IMR-90 (cell line): ENCODE measurements around the gene PTCH1. TPM values are rescaled to one million over a fixed set of nuclear protein-coding genes. Genes with fewer than 3 reads are reported as not detected.

ENCODE experiments used
- ATAC-seq: fragments of 200-7000 bp; cut with Tn5 transposase; 2 replicates; pipeline ENCODE4 v1.9.1; 2020; ENCODE audit warnings: low read depth, mild to moderate bottlenecking, moderate library complexity
- BruUV-seq: library from RNA; stranded (reverse); fragments of 400-500 nt; replicated peaks from 2 replicates; lab custom pipeline; 2021; lab: Mats Ljungman, UMichigan
- CTCF ChIA-PET: fragments of 300-600 bp; formaldehyde crosslinking; extraction: SDS; loops from one replicate; lab custom pipeline; 2021; ENCODE audit warnings: antibody characterized with exemption; lab: Yijun Ruan, JAX
- POLR2A ChIA-PET: fragments of 300-600 bp; sonication (Branson Sonifier 250); formaldehyde crosslinking; loops from one replicate; lab custom pipeline; 2022; ENCODE audit warnings: antibody characterized with exemption; ENCODE audit not compliant: unreplicated experiment; lab: Charles Lee
- DNase-seq: peaks from one replicate; pipeline ENCODE4 v3.0.0; 2013
- H2AFZ ChIP-seq: replicated peaks from 2 replicates; pipeline ENCODE3; 2013; ENCODE audit warnings: low read length, mild to moderate bottlenecking; ENCODE audit not compliant: poor library complexity
- H2AK5ac ChIP-seq: 2 replicates; pipeline ENCODE4 v1.6.1; 2013; ENCODE audit warnings: low read depth, low read length, inconsistent platforms
- H2AK9ac ChIP-seq: replicated peaks from 2 replicates; pipeline ENCODE3; 2013; ENCODE audit warnings: mild to moderate bottlenecking, low read depth, low read length, moderate library complexity; ENCODE audit not compliant: poor library complexity
- H2BK120ac ChIP-seq: 2 replicates; pipeline ENCODE4 v1.6.1; 2013; ENCODE audit warnings: low read depth, low read length, inconsistent platforms
- H2BK15ac ChIP-seq: 3 replicates; pipeline ENCODE4 v1.6.1; 2013; ENCODE audit warnings: low read depth, low read length, inconsistent platforms
- H2BK20ac ChIP-seq: 2 replicates; pipeline ENCODE4 v1.6.1; 2013; ENCODE audit warnings: low read depth, mild to moderate bottlenecking, inconsistent platforms, low read length, moderate library complexity
- H2BK5ac ChIP-seq: 2 replicates; pipeline ENCODE4 v1.6.1; 2013; ENCODE audit warnings: mild to moderate bottlenecking, low read depth, low read length, inconsistent platforms; ENCODE audit not compliant: poor library complexity, severe bottlenecking
- H3K14ac ChIP-seq: replicated peaks from 2 replicates; pipeline ENCODE4 v1.6.1; 2013; ENCODE audit warnings: low read depth, low read length, inconsistent platforms
- H3K18ac ChIP-seq: 2 replicates; pipeline ENCODE4 v1.6.1; 2013; ENCODE audit warnings: low read depth, low read length, control low read depth
- H3K23ac ChIP-seq: 2 replicates; pipeline ENCODE4 v1.6.1; 2013; ENCODE audit warnings: low read depth, low read length, inconsistent platforms
- H3K27ac ChIP-seq: 2 replicates; pipeline ENCODE4 v1.5.1; 2013; ENCODE audit warnings: mild to moderate bottlenecking, control low read depth, low read length; ENCODE audit not compliant: insufficient read depth
- H3K27me3 ChIP-seq: 2 replicates; pipeline ENCODE4 v1.6.1; 2013; ENCODE audit warnings: low read length; ENCODE audit not compliant: control insufficient read depth, insufficient read depth
- H3K36me3 ChIP-seq: 2 replicates; pipeline ENCODE4 v1.6.1; 2013; ENCODE audit warnings: low read length, mixed read lengths; ENCODE audit not compliant: control insufficient read depth, insufficient read depth
- H3K4ac ChIP-seq: 2 replicates; pipeline ENCODE4 v1.6.1; 2013; ENCODE audit warnings: low read depth, low read length, inconsistent platforms
- H3K4me1 ChIP-seq: 2 replicates; pipeline ENCODE4 v1.6.1; 2013; ENCODE audit warnings: low read length, mixed read lengths; ENCODE audit not compliant: control insufficient read depth, insufficient read depth
- H3K4me2 ChIP-seq: 2 replicates; pipeline ENCODE4 v1.6.1; 2013; ENCODE audit warnings: low read depth, mild to moderate bottlenecking, control low read depth, low read length, moderate library complexity
- H3K4me3 ChIP-seq: 2 replicates; pipeline ENCODE4 v1.5.1; 2013; ENCODE audit warnings: low read depth, mild to moderate bottlenecking, control low read depth, low read length, moderate library complexity; ENCODE audit not compliant: insufficient read depth
- H3K56ac ChIP-seq: 2 replicates; pipeline ENCODE4 v1.6.1; 2013; ENCODE audit warnings: low read length, inconsistent platforms; ENCODE audit not compliant: insufficient read depth; ENCODE audit errors: extremely low read depth
- H3K79me1 ChIP-seq, 2 experiments: 2 replicates each; pipeline ENCODE4 v1.6.1; 2013; ENCODE audit warnings: low read length in 2 of 2, inconsistent platforms in 1 of 2, low read depth in 1 of 2
- H3K9ac ChIP-seq: 2 replicates; pipeline ENCODE4 v1.6.1; 2013; ENCODE audit warnings: low read depth, low read length, control low read depth
- H3K9me1 ChIP-seq: 2 replicates; pipeline ENCODE4 v1.6.1; 2013; ENCODE audit warnings: low read length, inconsistent platforms; ENCODE audit not compliant: insufficient read depth
- H3K9me3 ChIP-seq: 2 replicates; pipeline ENCODE4 v1.6.1; 2013; ENCODE audit warnings: low read length; ENCODE audit not compliant: control insufficient read depth, insufficient read depth
- H4K20me1 ChIP-seq: 2 replicates; pipeline ENCODE4 v1.6.1; 2013; ENCODE audit warnings: low read length, inconsistent platforms; ENCODE audit not compliant: insufficient read depth
- H4K5ac ChIP-seq: 2 replicates; pipeline ENCODE4 v1.6.1; 2013; ENCODE audit warnings: mild to moderate bottlenecking, low read depth, low read length, control low read depth
- H4K8ac ChIP-seq, 2 experiments: 2 replicates each; pipeline ENCODE4 v1.6.1; 2013; ENCODE audit warnings: low read depth in 2 of 2, low read length in 2 of 2, control low read depth in 1 of 2, inconsistent platforms in 1 of 2
- H4K91ac ChIP-seq: 2 replicates; pipeline ENCODE4 v1.6.1; 2013; ENCODE audit warnings: low read depth, low read length, inconsistent platforms; ENCODE audit not compliant: insufficient read depth
- BHLHE40 ChIP-seq: fragments of 150-350 bp; IDR thresholded peaks from 2 replicates; pipeline ENCODE4 v1.6.1; 2016; ENCODE audit warnings: mild to moderate bottlenecking, low read depth, low read length
- CEBPB ChIP-seq: IDR thresholded peaks from 2 replicates; pipeline ENCODE4 v1.6.1; 2012; ENCODE audit warnings: low read depth, low read length, improper control_type of control experiment
- CHD1 ChIP-seq: IDR thresholded peaks from 2 replicates; pipeline ENCODE4 v1.6.1; 2012; ENCODE audit warnings: low read depth, low read length, improper control_type of control experiment
- FOS ChIP-seq: fragments of 150-350 bp; IDR thresholded peaks from 2 replicates; pipeline ENCODE4 v1.6.1; 2016; ENCODE audit warnings: low read depth, low read length
- MAZ ChIP-seq: IDR thresholded peaks from 2 replicates; pipeline ENCODE4 v1.6.1; 2012; ENCODE audit warnings: low read depth, mild to moderate bottlenecking, low read length, improper control_type of control experiment, moderate library complexity, borderline replicate concordance
- MXI1 ChIP-seq: IDR thresholded peaks from 2 replicates; pipeline ENCODE4 v1.6.1; 2012; ENCODE audit warnings: low read depth, mild to moderate bottlenecking, low read length, moderate library complexity, borderline replicate concordance
- NFE2L2 ChIP-seq: fragments of 150-350 bp; IDR thresholded peaks from 2 replicates; pipeline ENCODE4 v1.6.1; 2016; ENCODE audit warnings: low read depth, mild to moderate bottlenecking, low read length
- POLR2A ChIP-seq: IDR thresholded peaks from 2 replicates; pipeline ENCODE4 v1.6.1; 2012; ENCODE audit warnings: mild to moderate bottlenecking, low read depth, low read length
- RAD21 ChIP-seq: IDR thresholded peaks from 2 replicates; pipeline ENCODE4 v1.6.1; 2012; ENCODE audit warnings: low read length, improper control_type of control experiment
- RCOR1 ChIP-seq: IDR thresholded peaks from 2 replicates; pipeline ENCODE4 v1.6.1; 2012; ENCODE audit warnings: mild to moderate bottlenecking, low read length, improper control_type of control experiment; ENCODE audit not compliant: insufficient replicate concordance
- RFX5 ChIP-seq: IDR thresholded peaks from 2 replicates; pipeline ENCODE4 v1.8.0; 2012; ENCODE audit warnings: low read depth, mild to moderate bottlenecking, low read length, moderate library complexity
- WGBS, 2 experiments: methylation state at CpG; one replicate each; pipeline versions ENCODE4 v1.1.5 to v1.1.7; 2013; ENCODE audit warnings: missing lambda C conversion rate in 2 of 2; ENCODE audit not compliant: insufficient read length in 1 of 2; ENCODE audit errors: extremely low coverage in 2 of 2; 5-methylcytosine and 5-hydroxymethylcytosine counted together
- dilution Hi-C: fragments of 300-500 bp; cut with HindIII; formaldehyde crosslinking; loops from one replicate; pipeline ENCODE4 v1.14.3; 2018; ENCODE audit warnings: low sequenced_read_pairs; ENCODE audit not compliant: unreplicated experiment
- in situ Hi-C: fragments of 300-500 bp; cut with MboI; formaldehyde crosslinking; loops from 3 replicates; pipeline ENCODE4 v1.14.3; 2019; ENCODE audit warnings: low sequenced_read_pairs, inconsistent platforms, mixed read lengths
- intact Hi-C: fragments of 100-400 bp; cut with micrococcal nuclease; formaldehyde crosslinking; loops from 2 replicates; pipeline ENCODE4 v1.10.0; 2022
- polyA plus RNA-seq, 3 experiments: library from polyadenylated mRNA; depleted of rRNA; stranded (reverse); fragments of >200 nt; gene quantifications; 2 replicates each; pipeline ENCODE4 v1.2.3, GENCODE V29; 2012; ENCODE audit warnings: low replicate concordance in 1 of 3
- total RNA-seq: library from RNA; depleted of rRNA; stranded (reverse); fragments of >200 nt; gene quantifications from 2 replicates; pipeline ENCODE4 v1.2.3, GENCODE V29; 2012
- TF ChIP-seq, protein P1 (sequence below): conservative IDR thresholded peaks from 2 replicates; pipeline ENCODE4 v1.5.1; 2012; ENCODE audit warnings: mild to moderate bottlenecking, low read depth, low read length, improper control_type of control experiment

PTCH1 gene
- total and polyA plus RNA-seq, 2 of the 4 experiments (the other 2 are of a cell fraction) = 4.1 to 5.0 TPM

DNA sequence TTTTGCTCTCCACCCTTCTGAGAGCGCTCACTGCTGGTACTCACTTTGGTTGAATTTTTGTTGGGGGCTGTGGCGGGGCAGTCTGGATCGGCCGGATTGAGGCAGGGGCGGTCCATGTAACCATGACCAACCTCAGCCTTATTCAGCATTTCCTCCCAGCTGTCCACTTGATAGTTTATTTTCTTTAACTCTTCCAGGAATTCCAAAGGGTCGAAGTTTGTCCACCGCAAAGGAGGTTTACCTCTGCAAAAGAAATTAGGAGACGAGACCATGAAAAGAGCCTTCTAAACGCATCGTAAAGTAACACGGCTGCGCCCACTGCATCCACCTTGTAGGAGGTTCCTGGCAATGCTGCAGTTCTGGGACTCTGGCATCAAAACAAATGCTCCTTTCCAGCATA lies 36.4 kb downstream of the PTCH1 start:
- no peaks in the 10 kb centered on the region for H3K27me3 ChIP-seq
- peaks cover 46% of the 10 kb centered on the region for H3K36me3 ChIP-seq
- H3K79me1 ChIP-seq = peaks cover 4 to 12% of the 10 kb centered on the region in 2 experiments; a peak in 2 of 4 replicates
- no peak overlapping the region for H3K4me2 ChIP-seq
- intact Hi-C loops (no loop called here), dilution Hi-C loops (no loop called here), in situ Hi-C loops (no loop called here)
- no peak overlapping the region for H3K14ac ChIP-seq
- DNase-seq (no peak), ATAC-seq (no peak)
- H3K56ac ChIP-seq = no peak overlapping the region
- no peak overlapping the region for H2BK120ac ChIP-seq
- no peak overlapping the region for H2AFZ ChIP-seq
- H2AK9ac ChIP-seq = no peak overlapping the region
- H4K91ac ChIP-seq = no peak overlapping the region
- no peaks in the 10 kb centered on the region for H3K4me1 ChIP-seq
- H3K9me1 ChIP-seq = peaks cover 11% of the 10 kb centered on the region; the same call in 1 of the 2 replicates
- H3K27ac ChIP-seq = no peak overlapping the region
- no peak overlapping the region for H2BK20ac ChIP-seq
- BruUV-seq = no TSS peak
- no peak overlapping the region for H2AK5ac ChIP-seq
- no peak overlapping the region for H2BK5ac ChIP-seq
- 70% methylated on average over 4 of the region's 12 CpGs; no CpG with 5 or more reads in 1 of the 2 experiments for WGBS, 2 experiments
- H4K5ac ChIP-seq = no peak overlapping the region
- no peak for TF ChIP-seq CEBPB
- TF ChIP-seq BHLHE40 = no peak
- no peak for TF ChIP-seq POLR2A
- TF ChIP-seq MAZ = no peak
- TF ChIP-seq, protein P1, sequence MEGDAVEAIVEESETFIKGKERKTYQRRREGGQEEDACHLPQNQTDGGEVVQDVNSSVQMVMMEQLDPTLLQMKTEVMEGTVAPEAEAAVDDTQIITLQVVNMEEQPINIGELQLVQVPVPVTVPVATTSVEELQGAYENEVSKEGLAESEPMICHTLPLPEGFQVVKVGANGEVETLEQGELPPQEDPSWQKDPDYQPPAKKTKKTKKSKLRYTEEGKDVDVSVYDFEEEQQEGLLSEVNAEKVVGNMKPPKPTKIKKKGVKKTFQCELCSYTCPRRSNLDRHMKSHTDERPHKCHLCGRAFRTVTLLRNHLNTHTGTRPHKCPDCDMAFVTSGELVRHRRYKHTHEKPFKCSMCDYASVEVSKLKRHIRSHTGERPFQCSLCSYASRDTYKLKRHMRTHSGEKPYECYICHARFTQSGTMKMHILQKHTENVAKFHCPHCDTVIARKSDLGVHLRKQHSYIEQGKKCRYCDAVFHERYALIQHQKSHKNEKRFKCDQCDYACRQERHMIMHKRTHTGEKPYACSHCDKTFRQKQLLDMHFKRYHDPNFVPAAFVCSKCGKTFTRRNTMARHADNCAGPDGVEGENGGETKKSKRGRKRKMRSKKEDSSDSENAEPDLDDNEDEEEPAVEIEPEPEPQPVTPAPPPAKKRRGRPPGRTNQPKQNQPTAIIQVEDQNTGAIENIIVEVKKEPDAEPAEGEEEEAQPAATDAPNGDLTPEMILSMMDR = no peak
- TF ChIP-seq RAD21 = no peak
- TF ChIP-seq NFE2L2 = no peak
- no peak for TF ChIP-seq RFX5
- TF ChIP-seq RCOR1 = no peak
- no peak for TF ChIP-seq CHD1
- TF ChIP-seq FOS = no peak
- TF ChIP-seq MXI1 = no peak
- H3K23ac ChIP-seq = no peak overlapping the region
- H2BK15ac ChIP-seq = no peak overlapping the region
- no peak overlapping the region for H3K4me3 ChIP-seq
- no peaks in the 10 kb centered on the region for H3K9me3 ChIP-seq
- no peak overlapping the region for H4K8ac ChIP-seq
- 0 out of 2 replicates have a peak, but pooled peaks cover 6% of the 10 kb centered on the region for H4K20me1 ChIP-seq
- no peak overlapping the region for H3K9ac ChIP-seq
- ChIA-PET POLR2A (no interaction called here), CTCF (no interaction called here)
- H3K4ac ChIP-seq = no peak overlapping the region
- H3K18ac ChIP-seq = no peak overlapping the region
